GM19372 (cell line): ENCODE measurements around the gene MMEL1.

Experiments
- ATAC-seq: cut with Tn5 transposase; IDR thresholded peaks from one replicate; pipeline ENCODE4 v1.9.1; 2021; ENCODE audit warnings: mild to moderate bottlenecking, low read depth, moderate library complexity; ENCODE audit not compliant: unreplicated experiment

The MMEL1 gene

GRCh38 chr1:2606881-2607621, 25.8 kb downstream of the MMEL1 start:
- ATAC-seq = no peak

- no peak for ATAC-seq
Measured at GRCh38 chr1:2606396-2606880, 26.4 kb downstream of the MMEL1 start.

- no peak for ATAC-seq
Measured at GRCh38 chr1:2605509-2606395, 27.1 kb downstream of the MMEL1 start.

GRCh38 chr1:2604844-2605508, 27.8 kb downstream of the MMEL1 start:
- ATAC-seq = no peak

DNA sequence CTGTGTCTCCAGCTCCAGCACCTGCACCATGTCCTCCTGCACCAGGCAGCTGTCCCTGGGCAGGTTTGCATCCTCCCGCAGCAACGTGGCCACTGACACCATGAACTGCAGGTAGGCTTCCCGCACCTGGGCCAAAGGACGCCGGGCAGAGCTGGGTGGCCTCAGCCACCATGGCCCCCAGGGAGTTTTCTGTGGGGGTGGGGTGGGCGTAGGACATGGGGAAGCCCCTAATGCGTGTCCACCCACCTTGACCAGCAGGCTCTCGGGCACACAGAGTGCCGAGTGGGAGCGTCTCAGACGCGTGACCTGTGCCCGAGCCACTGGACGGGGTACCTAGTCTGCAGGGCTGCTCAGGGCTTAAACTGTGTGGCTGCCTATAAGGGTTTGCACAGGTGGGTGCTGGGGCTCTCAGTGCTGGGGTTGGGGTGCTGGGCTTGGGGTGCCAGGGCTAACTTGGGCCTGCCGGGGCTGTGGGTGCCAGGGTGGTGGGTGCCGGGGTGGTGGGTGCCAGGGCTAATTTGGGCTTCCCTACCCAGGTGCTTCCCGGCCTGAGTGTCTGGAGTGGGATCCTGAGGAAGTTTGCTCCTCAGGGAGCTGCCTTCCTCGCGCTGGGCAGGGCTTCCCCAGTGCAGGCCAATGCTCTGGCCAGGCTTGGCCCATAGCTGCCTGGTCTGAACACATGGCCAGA, 28.5 kb downstream of the MMEL1 start:
- no peak for ATAC-seq

DNA sequence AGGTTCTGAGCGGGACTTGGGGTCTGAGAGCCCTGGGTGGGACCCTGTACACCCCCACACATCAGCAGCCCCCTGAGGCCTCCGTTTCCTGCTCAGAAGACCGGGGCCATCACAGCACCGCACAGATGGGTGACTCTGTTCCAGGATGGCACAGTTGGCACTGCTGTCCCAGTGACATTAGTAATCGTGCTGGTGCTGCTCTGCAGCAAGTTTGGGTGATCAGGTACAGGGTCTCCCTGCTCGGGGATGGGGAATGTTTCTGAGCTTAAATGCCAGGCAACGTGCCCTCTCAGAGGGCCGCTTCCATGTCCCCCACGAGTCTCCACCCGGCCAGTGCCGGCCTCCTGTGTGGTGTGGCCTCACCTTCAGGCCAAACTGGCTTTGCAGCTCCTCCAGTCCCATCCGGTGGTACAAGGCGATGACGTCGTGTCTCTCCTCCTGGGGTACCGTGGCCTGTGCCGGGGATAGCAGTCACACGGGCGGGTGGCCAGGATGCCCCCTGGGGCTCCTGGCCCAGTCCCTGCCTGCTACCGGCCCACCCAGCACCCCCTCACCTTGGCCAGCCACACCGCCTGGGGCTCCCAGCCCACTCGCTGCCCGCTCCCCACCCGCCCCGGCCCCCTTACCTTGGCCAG, 29.2 kb downstream of the MMEL1 start:
- ATAC-seq = no peak

GRCh38 chr1:2602866-2603520, 29.8 kb downstream of the MMEL1 start:
- ATAC-seq = no peak

DNA sequence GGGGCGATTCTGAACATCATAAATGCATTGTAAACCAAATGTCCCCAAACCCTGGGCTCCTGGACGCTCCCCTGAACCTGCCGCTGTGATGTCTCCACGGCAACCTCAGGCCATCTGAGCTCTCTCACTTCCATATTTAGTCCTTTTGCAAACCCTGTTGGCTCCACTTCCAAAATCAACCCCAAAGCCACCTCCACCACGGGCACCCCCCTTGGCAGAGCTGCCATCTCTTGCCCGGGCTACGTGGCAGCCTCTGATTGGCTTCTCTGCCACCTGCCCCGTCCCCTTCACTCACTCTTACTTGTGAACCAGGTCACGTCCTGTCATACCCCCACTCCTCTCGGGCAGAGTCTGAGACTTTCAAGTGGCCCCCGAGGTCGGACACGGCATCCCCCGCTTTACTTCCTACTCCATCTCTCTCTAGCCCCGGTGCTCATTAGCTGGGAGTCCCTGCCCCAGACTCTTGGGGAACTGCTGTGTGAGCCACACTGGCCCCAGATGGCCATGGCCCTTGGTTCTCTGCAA, 30.4 kb downstream of the MMEL1 start:
- no peak for ATAC-seq

DNA sequence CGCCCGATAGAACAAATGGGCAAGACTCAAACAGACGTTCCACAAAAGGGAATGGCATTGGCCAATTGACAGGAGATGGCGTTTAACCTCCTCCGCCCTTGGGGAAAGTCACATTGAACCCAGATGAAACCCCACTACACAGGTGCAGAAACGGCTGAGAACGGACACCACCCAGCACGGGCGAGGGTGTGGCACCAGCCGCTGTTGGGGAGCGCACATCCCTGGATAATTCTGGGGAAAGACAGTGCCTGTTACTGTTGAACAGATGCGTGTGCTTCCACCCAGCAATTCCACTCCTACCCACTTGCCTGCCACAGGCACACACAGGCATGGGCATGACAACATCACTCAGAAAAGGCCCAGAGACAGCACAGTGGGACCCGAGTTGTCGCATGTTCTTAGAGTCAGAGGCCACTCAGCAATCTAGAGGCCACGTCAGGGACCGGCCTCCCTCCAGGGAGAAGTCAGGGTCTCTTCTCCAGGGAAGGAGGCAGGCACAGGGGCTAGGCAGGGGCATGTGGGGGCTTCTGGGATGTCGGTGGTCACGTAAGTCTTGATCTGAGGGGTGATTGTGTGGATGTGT, 31.0 kb downstream of the MMEL1 start:
- ATAC-seq = no peak

DNA sequence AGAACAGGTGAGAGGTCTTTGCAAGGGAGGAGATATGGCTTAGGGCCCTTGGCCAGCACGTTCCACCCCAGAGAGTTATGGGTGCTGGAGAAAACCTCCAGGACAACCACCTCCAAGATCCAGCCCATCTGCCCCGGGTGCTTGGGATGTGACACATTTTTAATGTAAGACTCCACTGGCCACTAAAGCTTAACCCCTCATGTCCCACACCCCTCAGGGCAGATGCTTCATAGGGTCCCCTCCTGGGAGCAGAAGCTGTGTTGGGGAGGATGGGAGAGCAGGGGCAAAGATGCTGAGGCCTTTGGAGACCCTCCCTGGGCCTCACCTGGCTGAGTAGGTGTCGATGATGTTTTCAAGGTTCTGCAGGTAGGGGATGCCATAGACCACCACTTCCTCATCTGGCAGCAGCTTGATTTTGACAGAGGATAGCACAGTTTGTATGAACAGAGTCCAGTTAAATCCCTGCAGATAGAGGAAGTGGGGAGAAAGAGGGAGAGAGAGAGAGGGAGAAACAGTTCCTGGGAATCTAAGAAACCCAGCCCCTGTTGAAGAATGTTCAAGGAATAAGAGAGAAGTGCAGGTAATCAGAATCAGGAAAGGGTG, 34.4 kb downstream of the MMEL1 start:
- ATAC-seq = no peak

DNA sequence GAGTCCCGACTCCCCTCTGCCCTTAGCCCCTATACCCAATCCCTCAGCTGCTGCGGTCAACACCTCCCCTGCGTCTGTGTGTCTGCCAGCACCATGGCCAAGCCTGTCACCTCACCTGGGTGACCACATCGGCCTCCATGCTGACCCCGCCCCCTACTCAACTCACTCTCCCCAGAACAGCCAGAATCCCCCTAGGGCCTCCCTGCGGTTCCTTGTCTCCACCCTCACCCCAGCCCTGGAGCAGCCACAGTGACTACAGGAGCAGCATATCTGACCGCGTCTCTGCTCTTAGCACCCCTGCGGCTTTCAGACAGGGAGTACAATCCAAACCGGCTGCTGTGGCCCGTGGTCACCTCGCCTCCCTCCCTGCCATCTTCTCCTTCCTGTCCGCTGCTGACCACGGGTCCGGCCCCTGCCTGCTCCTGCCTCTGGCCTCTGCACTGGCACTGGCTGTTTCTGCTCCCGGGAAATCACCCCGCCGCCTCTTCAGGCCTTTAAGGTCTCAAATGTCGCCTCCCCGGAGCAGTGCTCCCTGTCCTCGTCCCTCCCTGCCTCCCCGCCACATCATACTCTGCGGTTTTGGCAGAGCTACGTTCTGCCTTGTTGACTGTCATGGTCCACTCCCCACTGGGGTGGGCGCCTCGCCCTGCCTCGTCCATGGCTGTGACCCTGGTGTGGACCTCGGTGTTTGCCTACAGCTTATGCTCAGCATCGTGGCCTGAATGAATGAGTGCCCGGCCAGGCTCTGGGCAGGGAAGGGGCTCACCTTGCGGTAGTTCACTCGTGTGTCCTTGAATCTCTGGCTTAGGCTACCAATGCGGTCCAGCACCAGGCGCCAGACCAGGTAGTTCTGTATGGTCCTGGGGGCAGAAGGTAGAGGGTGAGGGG, 35.1 kb downstream of the MMEL1 start:
- no peak for ATAC-seq

GRCh38 chr1:2596530-2597333, 36.1 kb downstream of the MMEL1 start:
- no peak for ATAC-seq

DNA sequence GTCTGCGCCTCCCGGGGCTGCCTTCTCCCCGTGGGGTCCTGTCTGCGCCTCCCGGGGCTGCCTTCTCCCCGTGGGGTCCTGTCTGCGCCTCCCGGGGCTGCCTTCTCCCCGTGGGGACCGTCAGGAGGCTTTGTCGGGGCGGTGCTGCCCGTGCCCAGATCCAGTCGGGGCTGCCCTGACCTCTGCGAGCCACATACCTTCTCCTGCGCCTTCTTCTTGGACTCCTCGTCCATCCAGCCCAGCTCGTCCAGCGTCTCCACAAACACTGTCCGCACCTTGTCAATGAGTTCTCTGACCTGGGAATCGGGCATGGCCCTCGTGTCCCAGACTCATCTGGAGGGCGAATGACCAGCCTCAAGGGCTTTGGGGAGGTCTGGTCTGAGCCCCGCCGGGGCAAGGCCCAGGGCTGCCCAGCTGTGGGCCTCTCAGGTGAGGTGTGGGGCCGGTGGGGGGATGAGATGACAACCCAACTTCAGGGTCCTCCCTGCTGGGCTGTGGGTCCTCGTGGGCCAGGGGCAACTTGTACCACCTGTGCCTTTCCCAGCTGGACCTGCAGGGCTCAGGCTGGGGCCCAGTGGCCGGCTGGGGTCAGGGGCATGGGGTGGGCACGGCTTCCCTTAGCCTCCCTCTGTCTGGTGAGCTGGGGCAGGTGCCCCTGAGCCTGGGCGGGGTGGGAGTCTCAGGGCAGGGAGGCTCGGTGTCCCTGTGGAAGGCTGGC, 36.8 kb downstream of the MMEL1 start:
- ATAC-seq = no peak

GRCh38 chr1:2595261-2595811, 37.5 kb downstream of the MMEL1 start:
- no peak for ATAC-seq

- ATAC-seq = no peak
Measured at GRCh38 chr1:2594641-2595131, 38.1 kb downstream of the MMEL1 start.
